HG02981 (cell line): ENCODE measurements around the gene SORCS3.

ENCODE experiments used
- ATAC-seq: cut with Tn5 transposase; IDR thresholded peaks from one replicate; pipeline ENCODE4 v1.9.1; 2021; ENCODE audit warnings: mild to moderate bottlenecking, moderate library complexity; ENCODE audit not compliant: unreplicated experiment

The SORCS3 gene

GRCh38 chr10:105243825-105244224 is 602.7 kb downstream of the SORCS3 start:
- ATAC-seq = no peak

DNA sequence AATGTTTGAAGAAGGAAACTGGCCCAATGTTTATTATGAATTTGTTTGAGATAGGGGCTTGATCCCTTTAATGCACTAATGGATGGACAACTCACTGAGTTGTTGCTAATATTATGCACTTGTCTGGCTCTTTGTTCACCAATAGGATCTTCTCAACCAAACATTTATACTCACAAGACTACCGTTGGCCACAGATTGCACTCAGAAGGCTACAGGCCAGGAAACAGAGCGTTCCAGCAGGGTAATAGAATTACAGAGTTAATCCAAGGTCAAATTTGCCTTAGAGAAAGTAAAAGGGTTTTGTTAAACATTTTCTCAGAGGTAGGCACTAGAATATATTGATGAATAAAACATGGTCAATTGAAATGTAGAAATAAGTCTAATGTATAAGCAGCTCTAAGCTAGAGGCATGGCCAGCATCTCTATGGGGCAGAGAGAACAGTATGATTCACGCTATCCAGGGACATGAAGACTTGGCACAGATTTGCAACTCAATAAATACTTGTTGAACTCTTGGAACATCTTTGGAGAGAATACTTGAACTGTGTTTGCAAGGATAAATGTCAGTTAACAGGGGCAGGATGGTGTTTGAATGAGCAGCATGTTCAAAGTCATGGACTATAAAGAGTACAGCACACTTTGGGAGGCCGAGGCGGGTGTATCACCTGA is 606.9 kb downstream of the SORCS3 start:
- ATAC-seq = no peak

DNA sequence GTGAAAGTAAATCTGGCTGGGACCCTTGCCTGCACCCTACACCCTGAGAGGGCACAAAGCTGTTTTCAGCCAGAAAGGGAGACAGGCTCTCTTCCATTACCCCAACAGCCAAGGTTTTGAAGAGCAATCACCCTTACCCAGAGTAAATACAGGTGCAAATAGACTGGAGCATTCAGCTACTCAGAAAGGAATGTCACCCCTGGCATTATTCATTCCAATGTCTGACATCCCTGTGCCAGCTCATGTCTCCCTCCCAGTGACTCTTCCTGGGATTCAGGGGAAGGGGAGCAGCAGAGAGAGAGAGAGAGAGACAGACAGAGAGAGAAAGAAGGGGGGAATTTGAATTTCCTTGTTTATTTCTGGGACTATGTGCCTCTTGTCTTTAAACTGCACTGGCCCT is 611.8 kb downstream of the SORCS3 start:
- no peak for ATAC-seq

DNA sequence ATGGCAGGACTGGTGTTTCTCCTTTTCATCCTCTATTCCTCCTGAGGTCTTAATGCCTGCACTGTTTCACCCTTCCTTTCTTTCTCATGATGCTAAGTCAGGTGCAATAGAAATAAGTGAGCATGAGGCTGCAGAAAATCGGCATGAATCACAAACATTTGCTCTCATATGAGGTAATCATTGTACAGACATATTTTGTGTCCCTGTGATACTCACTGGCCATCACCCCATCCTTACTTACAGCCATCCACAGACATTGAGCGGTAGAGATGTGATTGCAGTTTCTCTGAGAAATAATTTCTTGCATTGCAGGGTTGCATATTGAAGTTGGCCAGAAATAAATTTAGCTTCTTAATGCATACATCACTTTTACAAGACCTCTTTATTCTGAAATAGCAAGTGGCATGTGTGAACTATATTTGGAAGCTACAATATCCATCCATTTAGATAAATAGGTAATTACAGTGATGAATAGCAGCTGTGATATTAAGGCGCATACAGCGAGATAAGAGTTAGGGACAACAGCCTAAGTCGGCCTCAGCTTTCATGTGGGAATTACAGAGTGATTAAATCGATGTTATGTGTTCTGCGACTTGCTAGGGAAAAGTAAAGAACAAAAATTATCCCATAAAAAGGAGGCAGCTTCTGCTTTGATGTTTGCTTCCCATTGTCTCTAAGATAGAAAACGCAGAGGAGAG is 612.6 kb downstream of the SORCS3 start:
- ATAC-seq = no peak

GRCh38 chr10:105258036-105258673 is 617.1 kb downstream of the SORCS3 start:
- ATAC-seq = no peak

- ATAC-seq = no peak
Observed at GRCh38 chr10:105258674-105259065, 617.6 kb downstream of the SORCS3 start.

DNA sequence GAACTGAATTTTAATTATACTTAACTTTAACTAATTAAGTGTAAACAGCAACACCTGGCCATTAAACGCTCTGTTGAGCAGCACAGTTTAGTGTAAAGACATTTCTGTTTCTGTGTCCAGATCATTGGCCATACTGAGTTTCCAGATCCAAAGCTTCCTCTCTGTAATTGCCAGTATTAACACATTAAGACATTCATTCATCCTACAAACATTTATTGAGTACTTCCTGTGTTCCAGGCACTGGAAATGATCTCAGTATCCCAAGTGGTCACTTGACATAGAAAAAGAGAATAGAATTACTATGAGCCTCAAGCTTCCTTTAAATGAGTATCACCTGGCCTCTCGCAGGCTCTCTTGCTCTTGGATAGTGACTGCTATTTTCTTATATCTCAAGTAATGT is 618.1 kb downstream of the SORCS3 start:
- no peak for ATAC-seq

- ATAC-seq = no peak
Observed at GRCh38 chr10:105262666-105263065, 621.6 kb downstream of the SORCS3 start.

- ATAC-seq = no peak
Observed at GRCh38 chr10:105266966-105267539, 626.0 kb downstream of the SORCS3 start.

DNA sequence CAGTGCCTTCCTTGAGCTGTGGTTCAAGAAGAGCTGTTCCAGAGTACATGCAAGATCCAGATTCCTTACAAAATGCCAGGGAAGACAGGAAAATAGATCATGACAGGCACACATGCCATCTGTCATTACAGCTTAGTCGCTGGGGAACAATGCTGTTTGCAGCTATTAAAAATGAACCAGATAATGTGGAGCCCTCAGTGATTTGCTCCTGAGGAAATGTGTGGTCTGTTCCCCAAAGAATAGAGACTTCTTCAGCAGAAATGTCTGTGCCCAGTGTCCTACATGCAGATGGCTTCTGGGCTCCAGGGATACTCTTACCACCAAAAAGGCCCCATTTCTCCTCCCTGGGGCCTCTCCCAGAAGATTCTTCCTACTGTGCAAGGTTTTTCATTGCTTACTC is 627.9 kb downstream of the SORCS3 start:
- no peak for ATAC-seq

GRCh38 chr10:105269689-105270088 is 628.6 kb downstream of the SORCS3 start:
- ATAC-seq = no peak

DNA sequence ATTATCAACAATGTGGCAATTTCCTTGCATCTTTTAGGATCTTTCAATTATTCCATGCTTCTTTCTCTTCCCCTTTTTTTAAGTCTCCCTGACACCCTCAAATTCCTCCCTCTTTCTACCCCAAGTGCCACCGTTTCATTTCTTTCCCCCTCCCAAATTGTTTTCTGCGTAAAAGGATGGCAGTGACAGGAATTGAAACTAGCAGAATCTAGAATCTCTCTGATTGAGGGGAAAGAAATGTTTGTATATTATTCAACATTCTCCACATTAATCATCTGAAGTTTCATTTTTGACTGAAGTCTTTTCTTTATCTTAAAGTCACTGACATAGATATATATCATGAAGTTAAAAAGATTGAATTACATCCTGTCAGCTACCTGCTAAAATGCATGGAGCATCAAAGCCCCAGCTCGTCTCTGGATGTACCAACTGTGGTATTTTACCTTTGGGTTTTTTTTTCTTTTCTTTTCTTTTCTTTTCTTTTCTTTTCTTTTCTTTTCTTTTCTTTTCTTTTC is 633.5 kb downstream of the SORCS3 start:
- ATAC-seq = no peak

GRCh38 chr10:105278439-105278838 is 637.3 kb downstream of the SORCS3 start:
- no peak for ATAC-seq

DNA sequence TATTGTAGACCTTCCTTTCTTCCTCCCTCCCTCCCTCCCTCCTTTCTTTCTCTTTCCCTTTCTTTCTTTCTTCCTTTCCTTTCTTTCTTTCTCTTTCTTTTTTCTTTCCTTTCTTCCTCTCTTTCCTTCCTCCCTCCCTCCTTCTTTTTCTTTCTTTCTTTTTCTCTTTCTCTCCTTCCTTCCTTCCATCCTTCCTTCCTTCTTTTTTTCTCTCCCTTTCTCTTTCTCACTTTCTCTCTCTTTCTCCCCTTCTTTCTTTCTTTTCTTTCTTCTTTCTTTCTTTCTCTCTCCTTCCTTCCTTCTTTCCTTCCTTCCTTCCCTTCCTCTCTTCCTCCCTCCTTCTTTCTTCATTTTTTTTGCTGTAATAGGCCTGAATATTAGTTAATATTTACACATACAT is 638.0 kb downstream of the SORCS3 start:
- ATAC-seq = no peak

GRCh38 chr10:105280895-105281294 is 639.8 kb downstream of the SORCS3 start:
- ATAC-seq = no peak

GRCh38 chr10:105284476-105285215 is 643.6 kb downstream of the SORCS3 start:
- ATAC-seq = no peak

GRCh38 chr10:105288026-105288425 is 646.9 kb downstream of the SORCS3 start:
- no peak for ATAC-seq

GRCh38 chr10:105288613-105289012 is 647.5 kb downstream of the SORCS3 start:
- no peak for ATAC-seq

DNA sequence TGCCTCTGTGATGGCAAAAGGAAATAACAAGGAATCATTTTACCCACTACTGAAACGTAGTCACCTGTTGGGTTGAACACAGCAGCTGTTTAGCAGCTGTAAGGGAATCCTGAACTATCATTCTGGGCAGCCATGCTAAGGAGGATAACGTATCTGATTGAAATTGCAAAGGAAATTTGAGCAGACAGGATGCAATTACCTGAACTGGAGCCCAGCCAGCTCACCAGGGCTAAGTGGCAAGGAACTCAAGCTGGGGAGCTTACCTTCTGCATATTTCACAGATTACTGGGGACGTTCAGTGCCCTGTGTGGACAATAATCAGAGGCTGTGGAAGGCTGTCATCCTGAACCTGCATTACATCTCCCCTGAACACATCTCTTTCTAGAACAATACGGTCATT is 650.5 kb downstream of the SORCS3 start:
- ATAC-seq = no peak

DNA sequence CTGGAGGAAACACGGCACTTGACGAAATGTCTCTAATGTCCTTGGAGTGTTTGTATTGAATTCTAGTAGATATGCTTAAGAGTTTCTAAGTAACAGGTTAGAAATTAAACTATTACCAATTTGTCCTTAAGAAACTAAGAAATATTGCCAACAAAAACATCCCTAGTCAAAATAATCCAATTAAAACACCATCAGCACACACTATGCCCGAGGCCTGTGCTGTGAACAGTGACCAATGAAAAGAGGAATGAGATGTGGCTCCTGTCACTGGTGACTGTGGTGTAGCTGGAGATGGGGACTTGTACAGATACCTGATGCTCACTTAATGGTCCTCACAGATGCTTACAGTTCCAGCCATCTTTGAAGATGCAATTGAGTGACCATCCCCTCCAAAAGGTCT is 651.1 kb downstream of the SORCS3 start:
- no peak for ATAC-seq
